Mucosa of descending colon (tissue), 3 donors: ENCODE measurements around the gene PRDM16. TPM values are rescaled to one million over a fixed set of nuclear protein-coding genes. Genes with fewer than 3 reads are reported as not detected.

Source experiments
- ATAC-seq: fragments of 200-7000 bp; cut with Tn5 transposase; one replicate; pipeline ENCODE4 v1.9.1; 2020; ENCODE audit warnings: mild to moderate bottlenecking, moderate library complexity
- DNase-seq, 3 donors: peaks; one replicate each; pipeline ENCODE4 v3.0.0-alpha.2; 2020
- H3K36me3 ChIP-seq: fragments of 200-600 bp; one replicate; pipeline ENCODE4 v1.8.0; 2021; ENCODE audit warnings: low read depth, mild to moderate bottlenecking
- H3K4me1 ChIP-seq: fragments of 200-600 bp; one replicate; pipeline ENCODE4 v1.8.0; 2021; ENCODE audit warnings: low read depth, mild to moderate bottlenecking
- H3K4me3 ChIP-seq: fragments of 200-600 bp; one replicate; pipeline ENCODE4 v1.8.0; 2021; ENCODE audit warnings: mild to moderate bottlenecking
- H3K9me3 ChIP-seq: fragments of 200-600 bp; one replicate; pipeline ENCODE4 v1.8.0; 2021; ENCODE audit warnings: mild to moderate bottlenecking
- CTCF ChIP-seq: fragments of 200-600 bp; IDR thresholded peaks from one replicate; pipeline ENCODE4 v1.8.0; 2022; ENCODE audit warnings: antibody characterized with exemption, mild to moderate bottlenecking
- intact Hi-C, 2 donors: fragments of 100-400 bp; cut with DNase I in 1 of 2; cut with micrococcal nuclease in 1 of 2; formaldehyde crosslinking; loops; one replicate each; pipeline versions ENCODE4 v1.11.0 to v1.11.1; 2022; cut with DNase I, micrococcal nuclease
- total RNA-seq, 3 donors: library from RNA; stranded (reverse); fragmentation: NEBNext Ultra II Directional in 2 of 3; extraction: Animal tissue kit (Norgen Biotek cat#: 25700) in 2 of 3; gene quantifications; one replicate each; pipeline versions ENCODE4 v1.2.1 to v1.2.4, GENCODE V29; 2021 to 2023
- donor health status: DM: no; HTN: no; CAD: no; lungs with moderate emphysema.
- donor health status: DM: no; HTN: no; CAD: no.
- donor health status: DM: no; HTN: yes; CAD: no.

PRDM16 gene
- total RNA-seq, 3 donors from 2014 or later: 1.6 to 2.5 (median 2.4) TPM

GRCh38 chr1:3409366-3410141 lies 340.6 kb downstream of the PRDM16 start:
- H3K4me1 ChIP-seq: no peaks in the 10 kb centered on the region
- DNase-seq: no peak
- H3K4me3 ChIP-seq: no peak overlapping the region
- TF ChIP-seq CTCF: no peak
- intact Hi-C loops: no loop called here
- no peaks in the 10 kb centered on the region for H3K36me3 ChIP-seq
- no peaks in the 10 kb centered on the region for H3K9me3 ChIP-seq
- no peak for ATAC-seq

GRCh38 chr1:3410142-3410925 lies 341.3 kb downstream of the PRDM16 start:
- H3K36me3 ChIP-seq: no peaks in the 10 kb centered on the region
- no peaks in the 10 kb centered on the region for H3K4me1 ChIP-seq
- ATAC-seq: peak; percentile 72
- intact Hi-C loops: no loop called here
- peak in 2 of 3 donors; percentile 60 to 66 for DNase-seq
- no peak overlapping the region for H3K4me3 ChIP-seq
- peak; percentile 21 for TF ChIP-seq CTCF
- H3K9me3 ChIP-seq: no peaks in the 10 kb centered on the region

- DNase-seq (no peak), ATAC-seq (no peak)
- H3K9me3 ChIP-seq: peaks cover 5% of the 10 kb centered on the region
- no peak for TF ChIP-seq CTCF
- H3K4me1 ChIP-seq: no peaks in the 10 kb centered on the region
- no peak overlapping the region for H3K4me3 ChIP-seq
- intact Hi-C loops: no loop called here
- H3K36me3 ChIP-seq: no peaks in the 10 kb centered on the region
Measured at GRCh38 chr1:3411806-3412205, 342.8 kb downstream of the PRDM16 start.

GRCh38 chr1:3412376-3412775 lies 343.4 kb downstream of the PRDM16 start:
- no peak for DNase-seq
- H3K9me3 ChIP-seq: peaks cover 10% of the 10 kb centered on the region
- intact Hi-C loops: no loop called here
- H3K4me3 ChIP-seq: no peak overlapping the region
- no peak for ATAC-seq
- no peaks in the 10 kb centered on the region for H3K4me1 ChIP-seq
- TF ChIP-seq CTCF: no peak
- no peaks in the 10 kb centered on the region for H3K36me3 ChIP-seq

- intact Hi-C loops: no loop called here
- Histone ChIP-seq H3K9me3 (peaks cover 10% of the 10 kb centered on the region), H3K36me3 (no peaks in the 10 kb centered on the region), H3K4me3 (no peak overlapping the region), H3K4me1 (peaks cover 2% of the 10 kb centered on the region)
- no peak for TF ChIP-seq CTCF
- DNase-seq (no peak), ATAC-seq (no peak)
Measured at GRCh38 chr1:3413975-3414710, 345.1 kb downstream of the PRDM16 start.
